OCI-LY7 (cell line): ENCODE data around the gene N4BP2. TPM values are rescaled to one million over a fixed set of nuclear protein-coding genes. Genes with fewer than 3 reads are reported as not detected.
"Not testable (repeated sequence)": the region's sequence is repeated elsewhere in the genome, so short reads cannot be mapped to it uniquely, and the experiment has no call there.

ENCODE experiments used
- BruUV-seq: library from RNA; stranded (reverse); fragments of 400-500 nt; replicated peaks from 2 replicates; lab custom pipeline; 2021; lab: Mats Ljungman, UMichigan
- CTCF ChIA-PET: fragments of 300-600 bp; sonication (Branson Sonifier 250); formaldehyde crosslinking; loops from one replicate; lab custom pipeline; 2022; ENCODE audit warnings: antibody characterized with exemption; ENCODE audit not compliant: unreplicated experiment; lab: Charles Lee
- POLR2A ChIA-PET: fragments of 300-600 bp; sonication (Branson Sonifier 250); formaldehyde crosslinking; loops from one replicate; lab custom pipeline; 2022; ENCODE audit warnings: antibody characterized with exemption; lab: Charles Lee
- DNase-seq: peaks from one replicate; pipeline ENCODE4 v3.0.0-alpha.2; 2015; ENCODE audit warnings: low spot score
- H2AFZ ChIP-seq: fragments of 200-600 bp; sonication (generic), shearing (Covaris generic); 2 replicates; pipeline ENCODE4 v1.6.1; 2014; ENCODE audit warnings: mild to moderate bottlenecking, antibody characterized with exemption, low read length, moderate library complexity
- H3K27ac ChIP-seq: fragments of 200-600 bp; sonication (generic); 2 replicates; pipeline ENCODE4 v1.5.1; 2014; ENCODE audit warnings: mixed run types, low read depth, mild to moderate bottlenecking, moderate library complexity, low read length, inconsistent platforms; ENCODE audit not compliant: poor library complexity, severe bottlenecking
- H3K36me3 ChIP-seq: fragments of 200-600 bp; sonication (generic); 2 replicates; pipeline ENCODE4 v1.6.1; 2014; ENCODE audit warnings: mild to moderate bottlenecking, antibody characterized with exemption, low read length, moderate library complexity, mixed read lengths; ENCODE audit not compliant: insufficient read depth
- H3K4me1 ChIP-seq: fragments of 200-600 bp; sonication (generic); 2 replicates; pipeline ENCODE4 v1.5.1; 2014; ENCODE audit warnings: mild to moderate bottlenecking, low read length; ENCODE audit not compliant: insufficient read depth, poor library complexity, severe bottlenecking
- H3K4me2 ChIP-seq: fragments of 200-600 bp; sonication (generic); 2 replicates; pipeline ENCODE4 v1.6.1; 2014; ENCODE audit warnings: mild to moderate bottlenecking, low read length
- H3K4me3 ChIP-seq: fragments of 200-600 bp; sonication (generic); 2 replicates; pipeline ENCODE4 v1.5.1; 2014; ENCODE audit warnings: mild to moderate bottlenecking, low read depth, low read length; ENCODE audit not compliant: poor library complexity, severe bottlenecking
- H3K79me2 ChIP-seq: fragments of 200-600 bp; sonication (generic); 2 replicates; pipeline ENCODE4 v1.6.1; 2016; ENCODE audit warnings: low read depth, mild to moderate bottlenecking, low read length, moderate library complexity, mixed read lengths; ENCODE audit not compliant: insufficient read depth
- H3K9me2 ChIP-seq: fragments of 200-600 bp; sonication (generic); 2 replicates; pipeline ENCODE4 v1.6.1; 2016; ENCODE audit warnings: mild to moderate bottlenecking, low read length, mixed read lengths; ENCODE audit not compliant: insufficient read depth
- H3K9me3 ChIP-seq: fragments of 200-600 bp; sonication (generic); 2 replicates; pipeline ENCODE4 v1.6.1; 2014; ENCODE audit warnings: mild to moderate bottlenecking, mixed run types, low read length, mixed read lengths
- H4K20me1 ChIP-seq: fragments of 200-600 bp; sonication (generic); 2 replicates; pipeline ENCODE4 v1.6.1; 2014; ENCODE audit warnings: mild to moderate bottlenecking, antibody characterized with exemption, low read length, moderate library complexity, mixed read lengths; ENCODE audit not compliant: insufficient read depth
- CTCF ChIP-seq: fragments of 200-600 bp; sonication (generic); conservative IDR thresholded peaks from 2 replicates; pipeline ENCODE4 v1.5.1; 2014; ENCODE audit warnings: mild to moderate bottlenecking, antibody characterized with exemption, low read length, moderate library complexity, mixed read lengths
- EZH2phosphoT487 ChIP-seq: fragments of 200-600 bp; sonication (generic); IDR thresholded peaks from 2 replicates; pipeline ENCODE4 v1.6.1; 2018; ENCODE audit warnings: low read depth, borderline replicate concordance, mild to moderate bottlenecking, mixed run types, antibody characterized with exemption, low read length, moderate library complexity, mixed read lengths
- intact Hi-C: fragments of 100-400 bp; cut with micrococcal nuclease; formaldehyde crosslinking; loops from one replicate; pipeline ENCODE4 v1.10.0; 2022; ENCODE audit not compliant: unreplicated experiment
- total RNA-seq, 2 experiments: library from RNA; depleted of rRNA in 1 of 2; stranded (reverse); fragments of >200 nt in 1 of 2; shearing (Covaris generic) in 1 of 2; gene quantifications; 2 replicates each; pipeline ENCODE4 v1.2.3, GENCODE V29; 2014 to 2022

The N4BP2 gene
- total RNA-seq, 2 experiments from 2014 or later, result 11.4 to 17.8 TPM

GRCh38 chr4:40020221-40020620, 36.4 kb upstream of the N4BP2 start:
- H4K20me1 ChIP-seq, result no peaks in the 10 kb centered on the region
- ChIA-PET POLR2A (interaction anchor here (0.5 to 0.6 kb wide), 2 partner anchors 9 to 297 kb away, joined by 3 read pairs; no protein-coding TSS in a partner anchor), CTCF (no interaction called here)
- no peaks in the 10 kb centered on the region for H3K36me3 ChIP-seq
- H3K27ac ChIP-seq, result no peak overlapping the region
- intact Hi-C loops, result no loop called here
- no peak for TF ChIP-seq EZH2phosphoT487
- TF ChIP-seq CTCF, result no peak
- BruUV-seq, result no TSS peak
- H3K79me2 ChIP-seq, result no peaks in the 10 kb centered on the region
- no peaks in the 10 kb centered on the region for H3K9me3 ChIP-seq
- H3K4me3 ChIP-seq, result no peak overlapping the region
- no peak overlapping the region for H3K4me2 ChIP-seq
- no peak for DNase-seq
- H3K4me1 ChIP-seq, result no peaks in the 10 kb centered on the region
- H2AFZ ChIP-seq, result no peak overlapping the region
- no peaks in the 10 kb centered on the region for H3K9me2 ChIP-seq

GRCh38 chr4:40021116-40021515, 35.5 kb upstream of the N4BP2 start:
- intact Hi-C loops, BruUV-seq, H4K20me1 ChIP-seq, CTCF ChIA-PET, H3K79me2 ChIP-seq, H2AFZ ChIP-seq, H3K4me2 ChIP-seq, H3K9me3 ChIP-seq, H3K4me1 ChIP-seq, H3K36me3 ChIP-seq, H3K9me2 ChIP-seq, DNase-seq, H3K27ac ChIP-seq, H3K4me3 ChIP-seq: not testable (repeated sequence)
- POLR2A ChIA-PET, result interaction anchor here (0.5 to 0.6 kb wide), 2 partner anchors 10 to 284 kb away, joined by 3 to 4 read pairs; no protein-coding TSS in a partner anchor

- H3K4me1 ChIP-seq, CTCF ChIA-PET, H3K79me2 ChIP-seq, H3K36me3 ChIP-seq, BruUV-seq, H3K4me2 ChIP-seq, DNase-seq, intact Hi-C loops, H3K4me3 ChIP-seq, H3K9me3 ChIP-seq, H3K27ac ChIP-seq, H3K9me2 ChIP-seq, H2AFZ ChIP-seq, H4K20me1 ChIP-seq: not testable (repeated sequence)
- POLR2A ChIA-PET, result interaction anchor here (0.6 to 0.7 kb wide), 2 partner anchors 572 to 711 kb away, joined by 3 read pairs; no protein-coding TSS in a partner anchor
These were observed 32.6 kb upstream of the N4BP2 start for GRCh38 chr4:40024049-40024448.

- intact Hi-C loops, result no loop called here
- H3K79me2 ChIP-seq, result no peaks in the 10 kb centered on the region
- no peaks in the 10 kb centered on the region for H3K9me2 ChIP-seq
- no peaks in the 10 kb centered on the region for H3K4me1 ChIP-seq
- POLR2A ChIA-PET, result no interaction called here
- TF ChIP-seq EZH2phosphoT487 (no peak), CTCF (no peak)
- no peaks in the 10 kb centered on the region for H4K20me1 ChIP-seq
- no peak overlapping the region for H3K4me2 ChIP-seq
- no peaks in the 10 kb centered on the region for H3K9me3 ChIP-seq
- no peak for DNase-seq
- BruUV-seq, result no TSS peak
- no peak overlapping the region for H2AFZ ChIP-seq
- no peak overlapping the region for H3K4me3 ChIP-seq
- CTCF ChIA-PET, result no interaction called here
- no peak overlapping the region for H3K27ac ChIP-seq
- H3K36me3 ChIP-seq, result no peaks in the 10 kb centered on the region
These were observed 23.9 kb upstream of the N4BP2 start for GRCh38 chr4:40032785-40033184.
